ENCODE results near the gene ANXA6.

Gene ANXA6

DNA sequence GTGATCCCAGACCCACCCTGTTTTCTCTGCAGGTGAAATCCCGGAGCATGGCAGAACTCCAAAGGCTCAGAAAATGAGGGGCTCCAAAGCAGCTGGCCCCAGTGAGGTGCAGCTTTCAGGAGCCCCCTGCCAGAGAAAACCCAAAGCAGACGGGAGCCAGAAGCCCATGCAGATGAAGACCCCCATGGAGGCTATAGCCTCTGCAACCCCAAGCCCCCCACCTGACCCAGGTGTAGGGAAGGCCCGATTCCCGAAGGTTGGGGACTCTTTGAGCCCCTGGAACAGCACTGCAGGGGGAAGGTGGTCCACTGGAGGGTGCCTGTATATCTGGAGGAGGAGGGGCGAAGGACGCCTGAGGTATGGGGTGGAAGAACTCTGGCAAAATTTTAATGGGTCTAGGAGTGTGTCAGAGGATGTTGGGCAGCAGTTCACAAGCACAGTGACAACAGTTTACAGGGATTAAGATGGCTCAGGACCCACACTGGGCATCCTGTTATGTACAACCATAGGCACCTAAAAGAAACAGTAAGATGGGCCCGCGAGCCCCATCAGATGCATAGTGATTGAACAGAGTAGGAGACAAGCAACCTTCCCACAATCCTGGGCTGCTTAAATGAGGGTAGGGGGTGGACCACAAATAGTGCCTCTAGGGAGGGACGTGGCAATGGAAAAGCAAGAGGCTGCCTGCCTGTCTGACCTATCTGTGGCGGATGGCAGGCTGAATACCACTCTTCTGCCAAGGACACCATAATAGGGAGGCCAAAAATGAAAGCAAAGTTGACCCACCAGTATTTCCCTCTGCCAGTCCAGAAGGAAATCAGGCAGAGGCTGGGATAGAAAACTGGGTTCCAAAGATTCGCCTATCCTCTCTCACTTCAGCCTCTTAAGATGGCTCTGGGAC, 16.4 kb upstream of the ANXA6 start:
- DNase-seq (ENCODE audit: low read depth) = no peak
- TF ChIP-seq, protein P1, sequence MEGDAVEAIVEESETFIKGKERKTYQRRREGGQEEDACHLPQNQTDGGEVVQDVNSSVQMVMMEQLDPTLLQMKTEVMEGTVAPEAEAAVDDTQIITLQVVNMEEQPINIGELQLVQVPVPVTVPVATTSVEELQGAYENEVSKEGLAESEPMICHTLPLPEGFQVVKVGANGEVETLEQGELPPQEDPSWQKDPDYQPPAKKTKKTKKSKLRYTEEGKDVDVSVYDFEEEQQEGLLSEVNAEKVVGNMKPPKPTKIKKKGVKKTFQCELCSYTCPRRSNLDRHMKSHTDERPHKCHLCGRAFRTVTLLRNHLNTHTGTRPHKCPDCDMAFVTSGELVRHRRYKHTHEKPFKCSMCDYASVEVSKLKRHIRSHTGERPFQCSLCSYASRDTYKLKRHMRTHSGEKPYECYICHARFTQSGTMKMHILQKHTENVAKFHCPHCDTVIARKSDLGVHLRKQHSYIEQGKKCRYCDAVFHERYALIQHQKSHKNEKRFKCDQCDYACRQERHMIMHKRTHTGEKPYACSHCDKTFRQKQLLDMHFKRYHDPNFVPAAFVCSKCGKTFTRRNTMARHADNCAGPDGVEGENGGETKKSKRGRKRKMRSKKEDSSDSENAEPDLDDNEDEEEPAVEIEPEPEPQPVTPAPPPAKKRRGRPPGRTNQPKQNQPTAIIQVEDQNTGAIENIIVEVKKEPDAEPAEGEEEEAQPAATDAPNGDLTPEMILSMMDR (IDR thresholded peaks at IDR 0.05; ENCODE audit: insufficient read depth, low read depth, low read length, missing control alignments) = no peak
- no peak overlapping the region for H3K4me3 ChIP-seq (ENCODE audit: low read depth, low read length)

DNA sequence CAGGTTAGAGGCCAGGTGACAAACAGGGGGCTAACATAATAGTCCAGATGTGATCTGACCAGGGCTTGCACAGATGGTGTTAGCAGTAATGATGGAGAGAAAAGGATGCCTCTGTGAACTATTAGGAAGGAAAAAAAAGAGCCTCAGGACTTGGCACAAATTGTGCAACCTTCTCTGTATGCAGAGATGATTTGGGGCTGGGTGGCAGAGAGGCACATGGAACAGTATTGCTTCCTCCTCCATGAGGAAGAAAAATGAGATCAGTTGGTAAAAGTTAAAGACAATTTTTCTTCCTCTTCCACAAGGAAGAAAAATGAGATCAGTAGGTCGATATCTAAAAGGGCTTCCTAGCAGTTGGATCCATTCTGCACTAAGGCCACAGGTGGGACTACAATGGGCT, 13.9 kb upstream of the ANXA6 start:
- TF ChIP-seq, protein P1 (IDR thresholded peaks at IDR 0.05; ENCODE audit: insufficient read depth, low read depth, low read length, missing control alignments) = no peak
- DNase-seq (ENCODE audit: low read depth) = no peak
- no peak overlapping the region for H3K4me3 ChIP-seq (ENCODE audit: low read depth, low read length)

DNA sequence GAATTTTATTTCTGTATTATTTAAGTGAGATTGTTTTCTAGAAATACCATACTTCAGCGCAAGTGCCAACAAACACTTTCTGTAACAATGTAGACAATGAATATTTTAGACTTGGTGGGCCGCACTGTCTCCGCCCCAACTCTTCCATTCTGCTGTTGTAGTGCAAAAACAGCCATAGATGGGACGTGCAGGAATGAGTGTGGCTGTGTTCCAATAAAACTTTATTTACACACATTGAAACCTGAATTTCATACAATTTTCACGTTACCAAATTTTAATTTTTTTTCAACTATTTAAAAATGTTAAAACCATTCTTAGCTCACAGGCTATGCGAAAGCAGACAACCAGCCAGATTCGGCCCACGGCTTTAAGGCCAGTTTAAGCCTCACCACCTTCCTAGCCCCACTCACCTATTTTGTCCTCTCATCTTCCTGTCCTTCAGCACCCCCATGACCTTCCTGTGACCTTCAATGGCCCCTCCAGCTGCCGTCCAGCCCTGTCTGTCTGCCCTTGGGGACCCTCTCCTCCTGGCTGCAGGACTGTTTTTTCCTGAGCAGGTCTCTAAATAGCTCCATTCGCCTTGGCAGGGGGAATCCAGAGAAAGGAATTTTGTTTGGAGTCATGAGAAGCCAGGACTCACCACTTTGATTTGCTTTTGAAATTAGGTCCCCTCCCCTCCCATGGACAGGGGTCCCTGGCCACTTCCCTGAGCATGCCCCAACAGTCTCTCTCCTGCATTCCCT, 11.2 kb upstream of the ANXA6 start:
- TF ChIP-seq, protein P1 (IDR thresholded peaks at IDR 0.05; ENCODE audit: insufficient read depth, low read depth, low read length, missing control alignments) = no peak
- DNase-seq (ENCODE audit: low read depth) = no peak
- H3K4me3 ChIP-seq (ENCODE audit: low read depth, low read length) = no peak overlapping the region

DNA sequence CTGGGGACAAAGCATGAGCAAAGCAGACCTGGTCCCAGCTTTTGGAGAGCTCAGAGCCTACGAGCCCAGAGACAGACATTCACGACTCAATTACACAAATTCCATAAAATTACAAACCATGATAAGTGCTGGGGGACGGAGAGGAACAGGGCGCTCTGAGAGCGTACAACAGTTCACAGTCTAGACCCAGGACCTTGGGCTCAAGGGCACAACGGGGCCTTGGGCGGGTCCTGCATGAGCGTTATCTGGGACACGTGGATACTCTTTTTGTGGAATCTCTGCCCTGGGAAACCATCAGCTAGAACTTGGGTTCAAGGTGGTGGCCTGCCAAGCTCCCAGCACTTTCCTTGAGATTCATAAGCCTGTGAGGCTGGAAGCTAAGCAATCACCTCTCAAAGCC, 9.4 kb upstream of the ANXA6 start:
- H3K4me3 ChIP-seq (ENCODE audit: low read depth, low read length) = no peak overlapping the region
- DNase-seq (ENCODE audit: low read depth) = no peak
- TF ChIP-seq, protein P1 (IDR thresholded peaks at IDR 0.05; ENCODE audit: insufficient read depth, low read depth, low read length, missing control alignments) = no peak

DNA sequence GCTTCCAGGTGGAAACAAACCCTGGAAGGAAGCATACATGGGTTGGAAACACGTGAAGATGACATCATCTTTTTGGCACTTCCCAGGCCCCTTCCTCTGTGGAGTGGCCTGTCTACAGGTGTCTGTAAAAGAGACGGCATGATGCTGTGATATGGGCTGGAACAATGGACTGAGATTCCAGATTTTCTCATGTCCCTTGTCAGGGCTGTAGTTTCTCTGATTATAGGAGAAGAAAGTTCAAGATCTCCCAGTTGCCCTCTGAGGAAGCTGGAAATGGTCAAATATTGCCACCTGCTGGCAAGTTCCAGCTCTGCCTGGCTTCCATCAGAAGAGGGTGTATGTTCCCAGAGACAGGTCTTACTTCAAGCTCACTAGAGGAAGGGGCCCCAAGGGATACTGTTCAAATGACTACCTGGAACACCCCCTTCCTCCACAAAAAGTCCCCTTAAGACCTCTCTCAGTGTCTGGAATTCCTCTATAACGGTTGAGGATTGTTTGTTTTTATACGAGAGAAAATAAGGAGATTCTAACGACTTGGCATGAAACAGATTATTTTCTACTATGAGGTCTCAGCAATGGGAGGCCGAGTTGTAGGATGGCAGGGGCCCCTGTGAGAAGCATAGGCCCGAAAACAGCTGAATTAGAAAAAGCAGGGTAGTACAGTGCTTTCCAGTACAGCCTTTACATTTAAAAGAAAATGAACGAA, 7.3 kb upstream of the ANXA6 start:
- peak; percentile 89 for DNase-seq (ENCODE audit: low read depth)
- TF ChIP-seq, protein P1 (IDR thresholded peaks at IDR 0.05; ENCODE audit: insufficient read depth, low read depth, low read length, missing control alignments) = peak; percentile 90
- H3K4me3 ChIP-seq (ENCODE audit: low read depth, low read length) = no peak overlapping the region

DNA sequence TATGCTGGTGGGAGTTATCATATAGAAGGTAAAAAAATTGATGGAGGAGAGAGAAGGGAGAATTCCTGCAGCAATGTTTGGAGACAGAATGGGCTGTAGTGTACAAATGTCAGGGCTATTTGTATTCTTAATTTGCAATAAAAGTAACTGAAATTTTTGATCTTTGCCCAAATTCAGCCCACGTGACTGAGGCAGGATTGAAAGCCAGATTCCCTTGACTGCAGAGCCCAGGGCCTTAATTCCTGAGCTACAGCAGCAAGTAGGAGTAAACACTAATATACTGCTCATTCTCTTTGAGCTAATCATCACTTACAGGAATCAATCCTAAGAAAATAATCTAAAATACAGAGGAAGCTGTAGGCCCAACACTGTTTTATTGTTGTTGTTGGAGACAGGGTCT, 5.2 kb upstream of the ANXA6 start:
- no peak for DNase-seq (ENCODE audit: low read depth)
- TF ChIP-seq, protein P1 (IDR thresholded peaks at IDR 0.05; ENCODE audit: insufficient read depth, low read depth, low read length, missing control alignments) = no peak
- no peak overlapping the region for H3K4me3 ChIP-seq (ENCODE audit: low read depth, low read length)

Data from GM12865 (cell line).